GM20000 (cell line): Measurements from ENCODE around the gene SP110.

Experiments used
- DNase-seq: peaks from one replicate; pipeline ENCODE4 v3.0.0; 2012; ENCODE audit warnings: low spot score
- TF ChIP-seq, protein P1 (sequence below): IDR thresholded peaks from 2 replicates; pipeline ENCODE4 v1.5.1; 2012; ENCODE audit warnings: mild to moderate bottlenecking, control low read depth; ENCODE audit errors: extremely low read depth, missing control alignments

Gene SP110

DNA sequence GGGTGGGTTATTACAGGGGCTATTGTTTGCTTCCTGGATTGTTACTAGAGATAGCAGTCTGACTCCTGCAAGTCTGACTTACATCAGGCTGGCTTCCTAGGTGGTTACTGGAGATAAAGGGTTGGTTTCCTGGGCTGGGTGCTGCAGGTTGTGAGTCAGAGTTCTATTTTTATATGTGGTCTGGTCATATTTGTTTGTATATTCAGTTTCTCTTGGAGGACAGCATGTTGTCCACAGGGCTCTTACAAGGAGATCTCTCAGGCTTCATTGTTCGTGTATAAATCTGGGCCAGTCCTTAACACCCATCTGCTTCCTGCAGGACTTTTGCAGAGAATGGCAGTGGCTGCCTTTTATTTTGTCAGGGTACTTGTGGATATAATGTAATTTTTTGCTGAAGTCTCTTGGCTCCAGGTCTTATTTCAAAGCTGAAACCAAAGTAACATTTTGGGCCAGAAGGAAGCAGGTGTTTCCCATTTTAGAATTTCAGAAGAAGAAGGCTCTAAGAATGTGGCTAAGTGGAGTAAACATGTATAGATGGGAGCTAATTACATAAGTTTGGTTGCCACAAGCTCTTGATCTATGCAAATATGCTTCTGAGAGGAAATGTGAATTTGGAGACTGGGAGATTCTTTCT lies 85.2 kb downstream of the SP110 start:
- TF ChIP-seq, protein P1, sequence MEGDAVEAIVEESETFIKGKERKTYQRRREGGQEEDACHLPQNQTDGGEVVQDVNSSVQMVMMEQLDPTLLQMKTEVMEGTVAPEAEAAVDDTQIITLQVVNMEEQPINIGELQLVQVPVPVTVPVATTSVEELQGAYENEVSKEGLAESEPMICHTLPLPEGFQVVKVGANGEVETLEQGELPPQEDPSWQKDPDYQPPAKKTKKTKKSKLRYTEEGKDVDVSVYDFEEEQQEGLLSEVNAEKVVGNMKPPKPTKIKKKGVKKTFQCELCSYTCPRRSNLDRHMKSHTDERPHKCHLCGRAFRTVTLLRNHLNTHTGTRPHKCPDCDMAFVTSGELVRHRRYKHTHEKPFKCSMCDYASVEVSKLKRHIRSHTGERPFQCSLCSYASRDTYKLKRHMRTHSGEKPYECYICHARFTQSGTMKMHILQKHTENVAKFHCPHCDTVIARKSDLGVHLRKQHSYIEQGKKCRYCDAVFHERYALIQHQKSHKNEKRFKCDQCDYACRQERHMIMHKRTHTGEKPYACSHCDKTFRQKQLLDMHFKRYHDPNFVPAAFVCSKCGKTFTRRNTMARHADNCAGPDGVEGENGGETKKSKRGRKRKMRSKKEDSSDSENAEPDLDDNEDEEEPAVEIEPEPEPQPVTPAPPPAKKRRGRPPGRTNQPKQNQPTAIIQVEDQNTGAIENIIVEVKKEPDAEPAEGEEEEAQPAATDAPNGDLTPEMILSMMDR, result no peak
- DNase-seq, result no peak

DNA sequence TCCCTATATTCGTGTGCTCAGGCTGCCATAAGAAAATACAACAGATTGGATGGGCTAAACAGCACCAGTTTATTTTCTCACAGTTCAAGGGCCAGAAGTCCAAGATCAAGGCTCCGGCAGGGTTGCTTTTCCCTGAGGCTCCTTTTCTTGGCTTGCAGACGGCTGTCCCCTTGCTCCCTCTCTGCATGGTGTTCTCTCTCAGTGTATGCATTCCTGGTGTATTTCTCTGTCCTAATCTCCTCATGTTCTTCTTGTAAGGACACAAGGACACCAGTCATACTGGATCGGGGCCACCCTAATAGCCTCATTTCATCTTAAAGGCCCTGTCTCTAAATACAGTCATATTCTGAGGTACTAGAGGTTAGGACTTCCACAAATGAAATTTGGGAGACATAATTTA lies 88.4 kb downstream of the SP110 start:
- DNase-seq, result no peak
- TF ChIP-seq, protein P1, result no peak

DNA sequence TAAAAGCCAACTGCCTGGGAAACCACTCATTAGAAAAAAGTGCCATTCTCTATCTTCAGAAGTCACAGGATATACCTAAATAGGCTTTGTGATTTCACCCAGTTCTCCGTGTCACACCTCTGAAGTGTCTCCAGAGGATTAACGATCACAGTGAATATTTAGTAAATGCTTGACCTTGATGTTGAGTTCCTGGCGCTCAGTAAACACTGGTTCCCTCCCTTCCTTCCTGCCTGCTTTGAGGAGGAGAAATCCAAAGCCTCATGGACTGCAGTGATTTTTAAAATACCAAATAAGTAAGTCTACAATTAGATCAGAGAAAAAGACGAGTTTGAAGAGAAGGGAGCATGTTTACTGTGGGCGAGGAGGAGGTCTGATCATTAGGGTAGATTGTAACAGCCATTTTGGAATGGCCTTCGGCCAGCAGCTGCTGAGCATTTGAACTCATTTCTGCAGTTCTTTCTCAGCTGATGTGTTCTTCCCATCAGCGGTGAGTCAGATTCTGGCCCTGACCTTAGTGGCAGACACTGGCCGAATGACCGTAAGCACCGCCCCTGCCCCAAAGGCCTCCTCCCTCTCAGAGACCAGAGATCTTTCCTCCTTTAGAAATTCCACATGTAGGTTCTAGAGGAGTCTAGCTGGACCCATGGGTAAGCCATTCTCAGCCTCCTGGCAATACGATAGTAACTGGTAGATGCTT lies 89.0 kb downstream of the SP110 start:
- TF ChIP-seq, protein P1, result no peak
- no peak for DNase-seq

DNA sequence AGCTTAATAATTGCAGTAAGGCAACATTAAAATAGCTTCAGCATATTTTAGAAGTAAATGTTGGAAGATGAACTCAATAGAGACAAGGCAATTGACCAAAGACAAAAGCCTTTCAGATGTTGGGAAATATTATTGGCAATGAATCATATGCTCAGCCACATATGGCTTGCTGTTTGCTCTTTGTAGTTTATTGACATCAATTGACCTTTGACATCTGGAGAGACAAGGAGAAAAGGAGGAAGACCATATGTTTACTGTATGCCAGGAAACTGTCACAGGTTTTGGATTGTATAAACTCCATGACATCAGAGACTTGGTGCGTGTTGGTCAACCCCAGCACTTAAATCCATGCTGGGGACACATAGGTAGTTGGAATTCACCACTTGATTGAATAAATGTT lies 90.4 kb downstream of the SP110 start:
- TF ChIP-seq, protein P1, result no peak
- DNase-seq, result no peak

DNA sequence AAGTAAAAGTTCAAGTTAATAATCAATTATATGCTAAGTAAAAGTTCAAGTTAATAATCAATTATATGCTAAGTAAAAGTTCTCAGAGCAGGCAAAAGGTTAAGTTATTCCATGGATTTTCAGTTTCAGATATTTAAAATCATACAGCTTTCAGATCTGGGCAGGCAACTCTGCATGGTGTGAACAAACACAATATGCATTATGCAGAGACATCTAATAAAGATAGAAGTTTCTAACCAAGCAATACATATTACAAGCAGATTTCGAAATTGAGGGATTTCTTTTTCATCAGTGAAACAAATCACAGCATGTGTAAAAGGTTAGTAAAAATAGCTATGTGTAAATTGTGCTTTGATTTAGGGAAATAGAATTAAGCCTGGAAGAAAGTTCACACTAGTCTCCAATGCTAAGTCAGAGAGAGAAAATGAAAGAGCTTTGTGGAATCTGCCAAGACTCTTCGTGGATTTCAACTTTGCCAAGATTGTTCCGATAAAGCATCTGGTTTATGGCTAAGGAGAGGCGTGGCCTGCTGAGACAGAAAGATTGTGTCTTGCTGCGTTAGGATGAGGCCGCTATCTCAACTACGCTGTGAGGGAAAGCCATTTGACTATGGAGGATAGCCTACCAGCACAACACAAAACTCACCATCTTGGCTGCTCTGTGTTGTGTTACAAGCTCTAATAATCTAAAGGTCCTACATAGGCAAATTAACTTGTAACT lies 91.0 kb downstream of the SP110 start:
- no peak for DNase-seq
- TF ChIP-seq, protein P1, result no peak

DNA sequence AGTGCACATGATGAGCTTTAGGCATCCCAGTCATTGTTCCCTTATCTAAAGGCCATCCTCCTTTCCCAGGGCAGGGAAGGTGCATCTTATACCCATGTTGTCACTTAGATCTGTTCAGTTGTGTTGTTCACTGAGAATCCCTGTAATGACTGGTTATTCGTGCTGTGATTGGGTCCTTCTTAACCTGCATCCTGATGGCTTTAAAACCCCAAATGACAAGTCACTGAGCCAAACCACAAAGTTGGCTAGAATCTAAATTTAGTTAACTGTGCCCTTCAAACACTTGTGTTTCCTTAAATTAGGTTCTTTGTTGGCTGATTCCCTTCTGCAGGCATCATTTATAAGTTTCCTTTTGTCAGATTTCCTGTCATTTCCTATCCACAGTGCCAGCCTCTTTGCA lies 92.6 kb downstream of the SP110 start:
- TF ChIP-seq, protein P1, result no peak
- no peak for DNase-seq
